Activated B cell treated with CpG ODN at 0.5 μM for 24 hours (primary cell): ENCODE measurements around the gene SPIRE2. TPM values are rescaled to one million over a fixed set of nuclear protein-coding genes. Genes with fewer than 3 reads are reported as not detected.

Experiments used
- ATAC-seq: fragments of 200-7000 bp; cut with Tn5 transposase; one replicate; pipeline ENCODE4 v1.10.0; 2021; ENCODE audit warnings: low read depth, mild to moderate bottlenecking, moderate library complexity
- CTCF ChIA-PET: fragments of 350-600 bp; sonication (Branson Sonifier 250); formaldehyde crosslinking; loops from one replicate; lab custom pipeline; 2021; ENCODE audit warnings: antibody characterized with exemption; lab: Charles Lee
- POLR2A ChIA-PET: fragments of 350-600 bp; sonication (Branson Sonifier 250); formaldehyde crosslinking; loops from one replicate; lab custom pipeline; 2021; ENCODE audit warnings: antibody characterized with exemption; lab: Charles Lee
- DNase-seq: peaks from one replicate; pipeline ENCODE4 v3.0.0; 2022
- H3K27ac Mint-ChIP-seq: one replicate; pipeline ENCODE4 v1.8.0; 2020; ENCODE audit warnings: mixed read lengths
- H3K27me3 Mint-ChIP-seq: one replicate; pipeline ENCODE4 v1.8.0; 2021; ENCODE audit warnings: mixed read lengths
- H3K36me3 Mint-ChIP-seq: one replicate; pipeline ENCODE4 v1.8.0; 2021; ENCODE audit warnings: low read depth, mixed read lengths
- H3K4me1 Mint-ChIP-seq: one replicate; pipeline ENCODE4 v1.8.0; 2021; ENCODE audit warnings: mixed read lengths
- H3K4me3 Mint-ChIP-seq: one replicate; pipeline ENCODE4 v1.8.0; 2020; ENCODE audit warnings: mild to moderate bottlenecking, mixed read lengths
- H3K9me3 Mint-ChIP-seq: one replicate; pipeline ENCODE4 v1.8.0; 2020; ENCODE audit warnings: mixed read lengths
- CTCF ChIP-seq: fragments of 200-600 bp; IDR thresholded peaks from one replicate; pipeline ENCODE4 v1.8.0; 2022; ENCODE audit warnings: antibody characterized with exemption, mild to moderate bottlenecking
- intact Hi-C: fragments of 100-400 bp; cut with micrococcal nuclease; formaldehyde crosslinking; loops from one replicate; pipeline ENCODE4 v1.15.1; 2024
- total RNA-seq: library from RNA; stranded (reverse); gene quantifications from 2 replicates; pipeline ENCODE4 v1.2.3, GENCODE V29; 2022

The SPIRE2 gene
- total RNA-seq, 1 donor from 2014 or later: 1.2 TPM

- Mint-ChIP-seq H3K27me3 (no peaks in the 10 kb centered on the region), H3K27ac (no peak overlapping the region), H3K9me3 (no peaks in the 10 kb centered on the region), H3K4me1 (peaks cover 5% of the 10 kb centered on the region), H3K36me3 (peaks cover 45% of the 10 kb centered on the region), H3K4me3 (no peak overlapping the region)
- intact Hi-C loops: loop anchor here (1.0 kb wide), 1 partner anchor 205 kb away; no protein-coding TSS in a partner anchor
- ATAC-seq (no peak), DNase-seq (no peak)
- ChIA-PET POLR2A (interaction anchor here (0.5 to 1.5 kb wide), 6 partner anchors 34 to 205 kb away, joined by 3 to 6 read pairs (median 4); partner anchors contain the start of gene TCF25), CTCF (interaction anchor here (0.8 to 3.2 kb wide), 9 partner anchors 8 to 211 kb away, joined by 3 to 10 read pairs (median 4); partner anchors contain the start of genes MC1R and TUBB3)
- no peak for TF ChIP-seq CTCF
Measured at GRCh38 chr16:89910717-89911354, 82.6 kb downstream of the SPIRE2 start.

GRCh38 chr16:89911375-89911774 lies 83.1 kb downstream of the SPIRE2 start:
- no peaks in the 10 kb centered on the region for H3K9me3 Mint-ChIP-seq
- ChIA-PET CTCF (no interaction called here), POLR2A (interaction anchor here (1.0 to 1.5 kb wide), 2 partner anchors 38 to 205 kb away, joined by 3 to 4 read pairs; partner anchors contain the start of gene TCF25)
- intact Hi-C loops: no loop called here
- no peak for ATAC-seq
- no peak overlapping the region for H3K27ac Mint-ChIP-seq
- no peak for TF ChIP-seq CTCF
- no peak overlapping the region for H3K4me3 Mint-ChIP-seq
- no peak for DNase-seq
- no peaks in the 10 kb centered on the region for H3K27me3 Mint-ChIP-seq
- peaks cover 40% of the 10 kb centered on the region for H3K36me3 Mint-ChIP-seq
- peaks cover 5% of the 10 kb centered on the region for H3K4me1 Mint-ChIP-seq

- TF ChIP-seq CTCF: no peak
- Mint-ChIP-seq H3K9me3 (no peaks in the 10 kb centered on the region), H3K4me1 (peaks cover 5% of the 10 kb centered on the region), H3K27me3 (no peaks in the 10 kb centered on the region), H3K27ac (no peak overlapping the region), H3K4me3 (no peak overlapping the region), H3K36me3 (peaks cover 32% of the 10 kb centered on the region)
- no peak for ATAC-seq
- intact Hi-C loops: no loop called here
- no peak for DNase-seq
- ChIA-PET POLR2A (interaction anchor here (1.0 kb wide), 2 partner anchors 38 to 212 kb away, joined by 3 read pairs; partner anchors contain the start of gene TCF25), CTCF (no interaction called here)
Measured at GRCh38 chr16:89912143-89912542, 83.9 kb downstream of the SPIRE2 start.

GRCh38 chr16:89912627-89913026 lies 84.4 kb downstream of the SPIRE2 start:
- intact Hi-C loops: no loop called here
- Mint-ChIP-seq H3K27me3 (no peaks in the 10 kb centered on the region), H3K27ac (no peak overlapping the region), H3K4me1 (peaks cover 7% of the 10 kb centered on the region), H3K9me3 (no peaks in the 10 kb centered on the region), H3K36me3 (peaks cover 32% of the 10 kb centered on the region), H3K4me3 (no peak overlapping the region)
- DNase-seq (no peak), ATAC-seq (no peak)
- CTCF ChIA-PET: no interaction called here
- POLR2A ChIA-PET: interaction anchor here (1.0 kb wide), 1 partner anchor 212 kb away, joined by 3 read pairs; no protein-coding TSS in a partner anchor
- no peak for TF ChIP-seq CTCF
